SU-DHL-6 (cell line): Measurements from ENCODE around the gene ETFDH.
A peak's percentile ranks its signal among the peaks of the same experiment; 100 is the strongest.

Source experiments
- H2AFZ ChIP-seq: fragments of 200-600 bp; sonication (generic); 2 replicates; pipeline ENCODE4 v1.6.1; 2014; ENCODE audit warnings: low read depth, mild to moderate bottlenecking, moderate library complexity, mixed read lengths, antibody characterized with exemption, low read length; ENCODE audit not compliant: severe bottlenecking
- H3F3A ChIP-seq: fragments of 200-600 bp; shearing (Covaris generic); 2 replicates; pipeline ENCODE4 v1.6.0; 2016; ENCODE audit warnings: antibody characterized with exemption, mild to moderate bottlenecking; ENCODE audit not compliant: insufficient read depth
- H3K27ac ChIP-seq: fragments of 200-600 bp; sonication (generic); 2 replicates; pipeline ENCODE4 v1.5.1; 2016; ENCODE audit warnings: low read depth, mild to moderate bottlenecking, low read length, moderate library complexity, mixed read lengths
- H3K27me3 ChIP-seq: fragments of 200-600 bp; sonication (generic), shearing (Covaris generic); 2 replicates; pipeline ENCODE4 v1.6.0; 2014; ENCODE audit warnings: mild to moderate bottlenecking, low read length
- H3K36me3 ChIP-seq: fragments of 200-600 bp; sonication (generic); 2 replicates; pipeline ENCODE4 v1.6.1; 2014; ENCODE audit warnings: mild to moderate bottlenecking, low read length, mixed read lengths
- H3K4me2 ChIP-seq: fragments of 300-600, 200-600 bp; shearing (Covaris generic), sonication (generic); 2 replicates; pipeline ENCODE4 v1.6.0; 2014; ENCODE audit warnings: low read length, low read depth, mild to moderate bottlenecking; ENCODE audit not compliant: poor library complexity, severe bottlenecking
- H3K4me3 ChIP-seq: fragments of 200-600 bp; sonication (generic); 2 replicates; pipeline ENCODE4 v1.5.1; 2014; ENCODE audit warnings: antibody characterized with exemption, low read length, mild to moderate bottlenecking, mixed read lengths; ENCODE audit not compliant: insufficient read depth, poor library complexity, severe bottlenecking
- H3K79me2 ChIP-seq: fragments of 200-600 bp; sonication (generic); 2 replicates; pipeline ENCODE4 v1.6.1; 2014; ENCODE audit warnings: mild to moderate bottlenecking, low read length, moderate library complexity; ENCODE audit not compliant: insufficient read depth
- H3K9ac ChIP-seq: fragments of 200-600 bp; sonication (generic); 2 replicates; pipeline ENCODE4 v1.7.0; 2014; ENCODE audit warnings: mild to moderate bottlenecking, low read length
- H3K9me2 ChIP-seq: fragments of 200-600 bp; sonication (generic); replicated peaks from 2 replicates; pipeline ENCODE4 v1.6.1; 2014; ENCODE audit warnings: low read length; ENCODE audit not compliant: insufficient read depth
- H3K9me3 ChIP-seq: fragments of 200-600 bp; sonication (generic); 2 replicates; pipeline ENCODE4 v1.6.1; 2014; ENCODE audit warnings: low read length, mixed read lengths; ENCODE audit not compliant: insufficient read depth
- H4K20me1 ChIP-seq: fragments of 200-600 bp; sonication (generic); 2 replicates; pipeline ENCODE4 v1.6.1; 2014; ENCODE audit warnings: low read depth, mild to moderate bottlenecking, antibody characterized with exemption, low read length, moderate library complexity, mixed read lengths
- CTCF ChIP-seq: fragments of 200-600 bp; sonication (generic); IDR thresholded peaks from one replicate; pipeline ENCODE4 v1.5.1; 2017; ENCODE audit warnings: antibody characterized with exemption, mild to moderate bottlenecking, low read length, moderate library complexity; ENCODE audit not compliant: insufficient read depth, poor library complexity, severe bottlenecking
- EZH2phosphoT487 ChIP-seq: fragments of 200-600 bp; sonication (generic), shearing (Covaris generic); conservative IDR thresholded peaks from 2 replicates; pipeline ENCODE4 v1.6.1; 2018; ENCODE audit warnings: mild to moderate bottlenecking, antibody characterized with exemption, low read length, moderate library complexity, mixed read lengths

The ETFDH gene

GRCh38 chr4:158670975-158671664, 976 bp upstream of the ETFDH start:
- H3K79me2 ChIP-seq, result peaks cover 38% of the 10 kb centered on the region
- peak overlapping the region; percentile 71 for H3K4me2 ChIP-seq
- H3K9ac ChIP-seq, result peak overlapping the region; percentile 93
- TF ChIP-seq EZH2phosphoT487 (no peak), CTCF (no peak)
- H3K27ac ChIP-seq, result peak overlapping the region; percentile 75
- H3K4me3 ChIP-seq, result peak overlapping the region; percentile 90
- peaks cover 20% of the 10 kb centered on the region for H4K20me1 ChIP-seq
- peaks cover 19% of the 10 kb centered on the region; the same call in 1 of the 2 replicates for H3F3A ChIP-seq
- no peaks in the 10 kb centered on the region for H3K9me2 ChIP-seq
- H3K27me3 ChIP-seq, result no peaks in the 10 kb centered on the region
- no peaks in the 10 kb centered on the region for H3K9me3 ChIP-seq
- H2AFZ ChIP-seq, result peak overlapping the region; percentile 82
- H3K36me3 ChIP-seq, result peaks cover 19% of the 10 kb centered on the region

- Histone ChIP-seq H4K20me1 (peaks cover 20% of the 10 kb centered on the region), H3K9ac (peak within 1 kb of the TSS; percentile 93), H3K4me2 (peak within 1 kb of the TSS; percentile 79), H3K9me2 (no peaks in the 10 kb centered on the region), H2AFZ (peak within 1 kb of the TSS; percentile 94), H3K4me3 (peak within 1 kb of the TSS; percentile 90), H3K27ac (peak within 1 kb of the TSS; percentile 75), H3K79me2 (peaks cover 38% of the 10 kb centered on the region), H3F3A (peaks cover 19% of the 10 kb centered on the region; the same call in 1 of the 2 replicates), H3K27me3 (no peaks in the 10 kb centered on the region), H3K36me3 (peaks cover 19% of the 10 kb centered on the region), H3K9me3 (no peaks in the 10 kb centered on the region)
- TF ChIP-seq EZH2phosphoT487, result no peak
- TF ChIP-seq CTCF, result no peak
Measured at GRCh38 chr4:158671665-158671914, 506 bp upstream of the ETFDH start, which contains the start of gene C4orf46. Gene C4orf46, minus strand, starts transcription at chr4:158671887. Its CDS starts 86 bp downstream, at chr4:158671801.

GRCh38 chr4:158673633-158674032, 1.5 kb downstream of the ETFDH start:
- TF ChIP-seq CTCF (no peak), EZH2phosphoT487 (no peak)
- no peaks in the 10 kb centered on the region for H3K9me2 ChIP-seq
- no peak overlapping the region for H2AFZ ChIP-seq
- no peak overlapping the region for H3K4me3 ChIP-seq
- H3K9me3 ChIP-seq, result no peaks in the 10 kb centered on the region
- H3K36me3 ChIP-seq, result peaks cover 8% of the 10 kb centered on the region
- H3K27ac ChIP-seq, result no peak overlapping the region
- 0 out of 2 replicates have a peak, but pooled peaks cover 8% of the 10 kb centered on the region for H3F3A ChIP-seq
- H3K4me2 ChIP-seq, result peak overlapping the region; percentile 79
- H4K20me1 ChIP-seq, result peaks cover 9% of the 10 kb centered on the region
- H3K9ac ChIP-seq, result no peak overlapping the region
- peaks cover 31% of the 10 kb centered on the region for H3K79me2 ChIP-seq
- no peaks in the 10 kb centered on the region for H3K27me3 ChIP-seq
